ENCODE data around the gene PDE11A.

The PDE11A gene

DNA sequence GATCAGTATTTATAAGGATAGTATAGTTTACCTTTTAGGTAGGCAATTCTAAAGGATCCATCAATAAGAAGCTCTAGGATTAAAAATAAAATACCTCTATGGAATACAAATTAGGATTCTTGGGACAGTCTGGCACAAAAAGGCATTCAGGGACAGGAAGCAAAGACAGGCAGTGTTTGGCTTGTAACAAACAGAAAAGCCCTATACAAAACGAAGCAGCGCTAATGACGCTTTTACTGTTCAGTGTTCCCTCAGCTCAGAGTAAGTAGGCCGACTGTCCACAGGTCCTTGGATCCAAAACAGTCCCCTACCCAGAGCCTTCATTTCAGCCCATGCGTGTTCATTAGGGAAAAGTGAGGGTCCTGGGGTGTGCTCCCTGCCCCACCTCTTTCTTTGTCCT, 443.7 kb downstream of the PDE11A start:
- no peak for DNase-seq (ENCODE audit: low read depth)

DNA sequence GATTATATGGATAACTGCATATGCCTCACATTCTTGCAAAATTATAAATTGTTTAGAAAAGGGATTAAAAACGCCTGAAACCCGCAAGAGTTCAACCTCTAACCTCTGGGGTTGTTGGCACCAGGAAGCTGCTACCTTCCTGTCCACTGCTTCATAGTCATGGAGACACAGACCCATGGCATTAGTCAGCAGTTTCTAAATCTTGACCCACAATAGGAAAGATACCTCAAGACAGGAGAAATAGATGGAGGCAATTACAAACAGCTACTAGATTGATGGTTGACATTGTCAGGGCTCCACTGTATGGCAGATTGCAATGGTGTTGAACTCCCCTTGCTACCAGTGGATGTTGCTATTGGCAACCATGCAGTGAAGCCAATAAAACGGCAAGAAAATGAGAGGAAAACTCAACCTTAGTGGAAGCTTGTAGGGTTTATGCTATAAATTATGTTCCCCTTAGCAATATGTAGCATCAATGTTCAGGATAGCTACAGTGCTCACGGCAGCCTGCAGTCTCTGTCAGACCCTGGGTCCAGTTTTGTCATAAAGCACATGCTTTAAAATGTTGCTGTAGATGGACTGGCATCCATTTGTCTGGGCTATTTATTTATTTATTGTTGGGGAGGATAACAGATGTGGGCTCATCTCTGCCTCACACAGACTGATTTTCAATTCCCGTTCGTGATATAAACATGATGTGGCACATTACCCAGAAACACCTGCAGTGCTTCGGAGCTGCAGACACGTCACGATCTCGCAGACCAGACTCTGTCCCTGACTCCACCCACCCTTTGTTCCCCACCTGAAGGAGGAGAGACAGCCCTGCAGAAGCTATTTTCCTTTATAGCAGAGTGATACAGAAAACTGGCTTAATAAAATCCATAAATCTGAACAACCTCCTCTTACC, 446.6 kb downstream of the PDE11A start:
- DNase-seq (ENCODE audit: low read depth), result no peak

DNA sequence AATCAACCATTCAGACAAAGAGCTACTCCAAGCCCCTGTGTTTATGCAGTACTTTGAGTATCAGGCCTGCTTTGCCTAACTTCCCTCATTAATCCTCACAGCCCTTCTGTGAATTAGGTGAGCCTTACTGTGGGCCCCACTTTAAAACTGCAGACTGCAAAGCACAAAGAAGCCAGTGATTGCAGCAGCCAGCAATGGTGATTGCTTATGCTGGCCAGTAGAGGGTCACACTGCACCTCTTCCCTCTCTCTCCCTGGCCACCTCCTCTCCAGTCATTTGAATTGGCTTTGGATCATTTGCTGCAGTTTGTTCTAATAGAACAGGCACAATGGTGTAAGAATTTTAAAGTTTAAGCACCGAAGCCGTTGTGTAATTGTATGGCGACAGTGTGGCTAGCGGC, 450.1 kb downstream of the PDE11A start:
- no peak for DNase-seq (ENCODE audit: low read depth)

DNA sequence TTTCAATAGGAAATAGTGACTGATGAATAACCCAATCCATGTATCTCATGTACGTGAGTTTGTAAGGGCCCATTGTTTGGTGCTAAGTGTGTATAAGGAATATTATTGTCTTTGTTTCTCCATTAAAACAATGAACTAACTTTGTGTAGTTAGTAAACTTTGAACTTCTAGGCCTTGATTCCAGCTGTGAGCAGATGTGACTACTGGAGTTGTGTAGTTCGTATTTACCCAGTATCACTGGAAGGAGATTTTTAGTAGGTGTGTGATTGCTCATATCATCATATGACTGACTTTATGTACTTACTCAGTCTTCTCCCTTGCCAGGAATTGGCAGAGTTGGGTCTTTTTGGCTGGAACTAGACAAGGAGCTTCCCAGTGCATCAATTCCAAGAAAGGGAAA, 452.6 kb downstream of the PDE11A start:
- no peak for DNase-seq (ENCODE audit: low read depth)

DNA sequence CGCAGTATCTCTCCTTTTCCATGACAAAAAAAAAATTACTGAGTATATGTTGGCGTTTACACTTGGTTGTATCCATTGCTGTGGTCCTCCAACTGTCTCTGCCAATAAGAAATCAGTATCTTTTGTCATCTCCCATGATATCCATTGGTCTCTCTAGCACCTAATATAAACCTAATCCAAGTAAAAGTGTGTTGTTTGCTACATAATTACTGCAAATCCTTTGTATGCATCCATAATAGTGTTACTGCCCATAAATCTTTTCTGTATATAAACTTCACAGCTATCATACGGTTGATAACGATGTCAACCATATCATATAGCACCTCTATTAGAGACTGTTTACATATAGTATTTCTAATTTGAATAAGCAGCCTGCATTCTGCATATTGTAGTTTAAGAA, 453.1 kb downstream of the PDE11A start:
- no peak for DNase-seq (ENCODE audit: low read depth)

DNA sequence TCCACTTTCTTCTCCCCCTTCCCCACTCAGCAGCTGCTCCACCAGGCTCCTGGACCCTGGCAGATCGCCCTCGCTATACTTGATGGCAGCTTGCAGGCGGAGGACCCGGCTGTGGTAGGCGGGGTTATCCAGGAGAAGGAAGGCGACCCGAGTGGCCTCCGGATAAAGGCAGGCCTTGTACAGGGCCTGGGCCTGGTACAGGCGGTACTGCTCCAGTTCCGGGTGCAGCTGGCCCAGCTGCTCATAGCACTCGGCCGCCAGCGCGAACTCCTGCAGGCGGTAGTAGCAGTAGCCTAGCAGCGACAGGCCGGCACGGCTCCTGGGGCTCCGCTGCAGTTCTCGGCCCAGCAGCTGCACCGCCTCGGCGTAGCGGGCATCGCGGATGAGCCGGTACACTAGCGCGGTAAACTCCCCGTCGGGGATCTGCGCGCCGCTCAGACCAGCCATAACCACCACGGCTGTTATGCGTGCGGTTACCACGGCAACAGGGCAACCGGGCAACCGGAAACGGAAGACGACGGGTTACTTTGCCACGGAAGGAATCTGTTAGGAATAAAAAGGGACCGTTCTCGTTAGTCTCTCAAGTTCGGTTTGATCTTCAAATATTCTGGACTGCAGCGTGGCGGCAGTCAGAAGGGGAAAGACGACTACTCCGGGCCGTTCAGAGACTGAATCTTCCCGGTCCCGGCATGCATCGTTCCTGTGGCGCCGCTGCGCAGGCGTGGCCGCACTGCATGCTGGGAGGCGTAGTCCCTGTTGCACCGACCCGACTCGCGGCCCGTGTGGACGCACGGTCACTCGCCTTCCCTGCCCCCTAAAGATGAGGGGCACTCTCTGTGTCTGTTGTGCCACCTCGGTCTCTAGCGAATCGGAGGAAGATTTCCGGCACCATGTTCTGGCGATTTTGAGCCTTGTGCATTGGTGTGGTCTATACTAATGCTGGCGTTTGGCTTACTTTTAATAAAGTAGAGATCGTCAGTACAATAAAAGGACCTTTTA, 454.0 kb downstream of the PDE11A start:
- DNase-seq (ENCODE audit: low read depth), result peak; percentile 74

DNA sequence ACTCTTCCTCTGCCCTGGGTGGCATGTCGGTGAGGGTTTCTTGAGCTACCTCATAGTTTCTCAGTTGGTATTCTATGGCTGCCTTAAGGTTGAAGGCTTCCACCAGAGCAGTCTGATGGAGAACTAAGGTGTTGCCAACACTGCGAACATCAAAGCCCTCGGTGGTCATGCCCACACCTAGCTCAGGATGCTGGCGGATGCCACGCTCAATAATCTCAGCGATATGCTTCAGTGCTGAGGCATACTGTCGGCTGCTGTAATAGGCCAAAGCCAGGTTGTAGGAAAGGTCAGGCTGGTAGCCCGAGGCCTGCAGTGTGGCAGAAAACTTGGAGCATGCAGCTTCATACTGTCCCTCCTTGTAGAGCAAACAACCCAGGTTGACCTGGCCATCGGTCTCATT, 454.7 kb downstream of the PDE11A start:
- no peak for DNase-seq (ENCODE audit: low read depth)

DNA sequence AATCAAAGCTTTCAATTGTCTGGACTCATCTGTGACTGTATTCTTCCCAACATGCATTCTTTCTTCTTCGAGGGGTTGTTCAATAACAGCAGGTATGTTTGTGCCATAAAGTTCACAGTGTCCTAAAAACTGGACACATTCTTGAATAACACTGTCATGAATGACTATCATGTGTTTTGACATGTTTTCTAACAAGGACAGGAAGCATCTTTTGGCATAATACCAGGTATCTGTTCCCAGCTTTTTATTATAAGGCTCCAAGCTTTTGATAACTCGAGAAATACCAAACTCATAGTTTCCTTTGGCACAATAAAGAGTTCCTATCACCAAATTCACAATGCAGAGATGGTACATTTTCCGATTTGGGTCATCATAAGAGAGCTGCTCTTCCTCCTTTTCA, 455.8 kb downstream of the PDE11A start:
- DNase-seq (ENCODE audit: low read depth), result no peak

DNA sequence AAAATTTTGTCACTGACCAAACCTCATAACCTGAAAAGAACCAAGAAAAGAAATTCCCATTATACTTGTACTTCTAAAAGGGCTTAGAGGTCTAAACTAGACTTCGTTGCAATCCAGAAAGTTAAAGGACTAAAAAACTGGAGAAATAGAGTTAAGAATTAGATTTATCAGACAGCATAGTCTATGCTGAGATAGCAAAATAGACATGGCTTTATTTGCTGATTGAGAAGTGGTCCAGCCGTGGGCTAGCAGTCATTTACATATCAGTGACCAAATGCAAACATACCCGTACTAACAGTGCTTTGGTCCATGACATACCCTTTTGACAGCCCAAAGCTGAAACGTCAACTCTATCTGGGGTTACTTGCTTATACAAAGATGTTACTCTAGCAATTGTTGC, 456.5 kb downstream of the PDE11A start:
- DNase-seq (ENCODE audit: low read depth), result no peak

DNA sequence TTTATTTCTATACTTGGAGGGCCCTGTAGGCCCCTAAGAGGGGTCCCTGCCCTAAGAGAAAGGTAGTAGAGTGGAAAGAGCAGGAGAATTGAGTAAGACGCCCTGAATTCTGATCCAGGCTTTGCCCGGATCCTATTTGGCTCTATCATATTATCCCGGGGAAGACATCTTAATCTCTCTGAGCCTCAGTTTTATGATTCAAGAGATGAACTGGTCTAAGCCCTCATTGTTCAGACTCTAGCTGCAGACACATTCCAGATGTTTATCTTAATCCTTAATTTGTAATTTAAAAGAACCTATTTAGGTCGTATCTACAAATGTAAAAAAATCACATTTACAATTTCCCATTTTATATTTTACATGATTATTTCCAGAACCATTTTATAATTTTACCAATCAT, 459.9 kb downstream of the PDE11A start:
- no peak for DNase-seq (ENCODE audit: low read depth)

DNA sequence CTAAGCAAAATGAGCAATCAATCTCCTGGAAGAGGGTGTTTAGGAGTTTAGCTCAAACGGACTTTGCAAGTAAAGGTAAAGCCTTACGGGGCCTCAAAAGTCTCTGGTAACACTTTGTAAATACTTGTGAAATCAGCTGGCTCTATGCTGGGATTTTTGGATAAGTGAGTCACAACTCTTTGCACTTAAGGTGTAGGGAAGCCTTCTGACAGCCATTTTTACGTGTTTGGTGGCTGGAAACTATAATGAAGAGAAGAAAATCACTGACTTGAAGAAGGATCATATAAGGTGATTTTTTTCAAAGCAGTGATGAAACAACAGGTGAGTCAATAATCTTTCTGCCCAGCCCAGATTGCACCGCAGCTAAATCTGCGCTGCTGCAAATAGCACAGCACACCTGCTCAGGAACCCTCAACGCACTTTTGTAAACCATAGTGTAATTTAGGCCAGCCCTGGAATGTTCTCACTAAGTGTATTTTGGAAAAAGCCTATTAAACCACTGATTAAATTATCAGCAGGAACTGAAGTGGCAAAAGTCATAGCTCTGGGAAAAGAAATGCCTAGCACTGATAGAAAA, 461.2 kb downstream of the PDE11A start:
- no peak for DNase-seq (ENCODE audit: low read depth)

DNA sequence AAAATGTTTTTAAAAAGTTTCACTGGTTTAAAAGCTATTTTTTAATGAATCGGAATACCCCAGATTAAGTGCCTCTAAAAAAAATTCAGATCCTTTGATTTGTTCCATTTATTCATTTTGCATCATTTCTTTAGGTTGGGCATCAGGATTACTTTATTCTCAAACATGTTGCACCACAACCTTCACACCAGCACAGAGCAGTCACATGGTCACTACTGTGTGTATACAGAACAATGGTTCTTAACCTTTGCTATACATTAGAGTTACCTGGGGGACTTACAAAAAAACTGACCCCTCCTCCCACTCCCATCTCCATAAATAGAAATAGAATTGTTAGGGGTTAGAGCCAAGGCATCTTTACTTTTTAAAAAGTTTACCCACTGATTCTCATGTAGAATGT, 461.8 kb downstream of the PDE11A start:
- no peak for DNase-seq (ENCODE audit: low read depth)

DNA sequence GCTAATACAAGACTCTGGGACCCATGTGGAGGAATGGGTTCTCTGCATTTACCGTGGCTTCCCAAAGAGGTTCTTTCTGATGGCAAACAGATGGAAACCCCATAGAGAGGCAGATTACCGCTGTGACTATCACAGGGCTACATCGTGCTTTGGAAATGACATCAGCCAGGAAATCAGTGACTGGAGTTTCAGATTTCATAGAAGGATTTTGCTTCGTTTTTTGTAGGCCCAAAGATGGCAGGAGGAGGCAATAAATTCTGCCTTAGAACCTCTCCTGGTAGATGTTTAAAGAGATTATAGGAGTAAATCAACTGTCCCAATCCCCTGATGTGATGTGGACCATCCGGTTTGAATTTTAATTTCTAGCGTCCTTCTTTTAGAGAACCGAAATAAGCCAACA, 465.9 kb downstream of the PDE11A start:
- no peak for DNase-seq (ENCODE audit: low read depth)

DNA sequence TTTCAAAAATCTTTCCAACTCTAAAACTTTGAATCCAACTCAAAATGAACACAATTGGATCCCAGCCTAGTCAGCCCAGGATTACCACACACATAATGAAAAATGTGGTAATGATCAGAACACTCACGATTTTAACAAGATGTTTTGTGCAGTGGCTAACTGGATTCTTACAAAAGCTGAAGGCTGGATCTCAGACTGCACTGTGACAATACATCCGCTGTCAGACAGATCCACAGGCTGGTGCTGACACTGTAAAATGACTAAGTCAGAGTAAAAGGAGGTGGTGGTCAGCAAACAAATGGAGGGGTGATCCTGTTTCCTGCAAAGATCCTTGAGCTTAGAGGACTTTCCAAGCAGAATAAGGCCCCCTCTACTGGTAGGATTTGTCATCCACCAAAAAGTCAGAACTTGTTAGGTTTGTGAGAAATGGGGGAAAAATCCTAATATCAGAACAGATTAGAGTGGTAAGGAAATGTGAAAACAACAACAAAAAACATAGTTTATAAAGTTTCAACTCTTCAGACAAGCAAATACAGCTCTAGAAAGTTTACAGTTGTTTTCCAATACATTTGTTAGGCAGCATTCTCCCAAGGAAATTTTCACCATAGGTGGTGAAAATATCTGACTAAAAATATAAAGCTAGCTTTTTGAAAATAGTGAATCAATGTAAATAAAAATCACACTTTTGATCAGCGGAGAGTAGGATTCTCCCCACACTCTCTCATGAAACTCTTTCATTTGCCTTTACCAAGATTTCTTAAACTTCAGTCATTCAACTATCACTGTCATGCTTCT, 468.1 kb downstream of the PDE11A start:
- DNase-seq (ENCODE audit: low read depth), result no peak

DNA sequence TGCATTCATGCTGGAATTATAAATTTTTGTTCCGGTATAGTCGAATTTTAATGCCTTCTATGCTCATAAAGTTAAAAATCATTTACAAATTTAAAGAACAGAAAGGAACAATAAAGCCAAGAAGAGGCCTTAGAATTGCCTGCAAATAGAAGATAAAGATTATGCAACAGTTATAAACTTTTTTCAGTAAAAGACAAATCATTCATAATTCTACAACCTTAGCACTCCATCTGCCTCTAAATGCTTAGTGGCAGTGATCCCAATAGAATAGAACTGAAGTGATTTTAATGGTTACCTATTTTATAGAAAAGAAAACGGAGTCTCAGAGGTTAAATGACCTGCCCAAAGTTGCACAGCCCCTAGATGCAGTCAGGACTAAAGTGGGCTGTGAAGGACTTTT, 468.8 kb downstream of the PDE11A start:
- DNase-seq (ENCODE audit: low read depth), result no peak

DNA sequence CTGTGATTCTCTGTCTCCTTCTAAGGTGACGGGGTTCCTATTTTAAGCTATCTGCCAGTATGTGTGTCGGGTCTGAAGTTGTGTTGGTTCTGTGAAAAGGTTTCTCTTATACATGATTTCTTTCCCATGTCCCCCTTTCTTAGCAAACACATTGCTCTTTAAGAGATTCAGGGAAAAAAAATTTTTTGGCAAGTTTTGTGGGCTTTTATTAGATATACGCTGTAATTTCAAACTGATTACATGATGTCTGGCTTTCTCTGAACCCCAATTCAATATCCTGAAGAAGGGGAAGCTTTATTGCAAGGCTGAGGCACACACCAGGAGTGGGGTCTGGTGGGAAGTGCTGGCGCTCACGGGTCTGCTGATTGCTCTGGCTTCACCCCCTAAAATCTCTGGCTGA, 469.4 kb downstream of the PDE11A start:
- no peak for DNase-seq (ENCODE audit: low read depth)

DNA sequence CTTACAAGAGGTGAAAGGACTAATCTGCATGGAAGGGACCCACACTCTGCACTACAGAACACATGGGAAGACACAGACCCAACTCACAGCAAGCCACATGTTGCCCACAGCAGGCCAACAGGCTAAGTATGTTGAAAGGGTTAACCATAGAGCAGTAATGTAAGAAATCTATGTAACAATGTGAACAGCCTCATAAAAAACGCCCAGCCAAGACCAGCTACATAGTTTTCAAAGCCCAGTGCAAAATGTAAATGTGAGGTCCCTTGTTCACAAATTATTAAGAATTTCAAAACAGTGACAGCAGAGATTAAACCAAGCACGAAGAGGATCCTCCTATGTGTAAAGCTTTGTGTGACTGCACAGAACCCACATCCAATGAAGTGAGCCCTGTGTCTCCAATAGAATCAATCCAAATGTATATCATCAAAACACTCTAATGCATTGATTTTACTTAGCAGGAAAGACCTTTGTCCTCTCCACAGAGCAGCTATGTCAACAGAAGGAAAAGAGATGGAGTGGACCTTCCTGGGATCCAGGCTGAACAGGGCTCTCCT, 469.9 kb downstream of the PDE11A start:
- DNase-seq (ENCODE audit: low read depth), result no peak

DNA sequence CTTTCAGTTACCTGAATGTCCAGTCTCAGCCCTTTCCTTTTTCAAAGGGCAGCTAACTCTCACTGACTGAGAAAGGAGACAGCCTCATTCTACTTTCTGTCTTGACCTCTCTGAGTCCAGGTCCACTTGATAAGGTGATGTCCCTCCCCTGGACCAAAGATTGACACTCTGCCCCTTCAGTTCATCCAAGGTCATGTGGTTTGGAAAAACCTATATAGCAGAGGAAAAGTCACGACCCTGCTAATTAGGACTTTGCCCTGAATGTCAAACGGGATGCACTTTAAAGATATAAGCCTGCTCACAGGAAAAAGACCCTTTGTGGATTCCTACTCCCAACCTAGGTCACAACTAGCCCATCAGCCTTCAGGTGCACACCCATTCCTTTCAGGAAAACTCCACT, 471.7 kb downstream of the PDE11A start:
- DNase-seq (ENCODE audit: low read depth), result no peak

DNA sequence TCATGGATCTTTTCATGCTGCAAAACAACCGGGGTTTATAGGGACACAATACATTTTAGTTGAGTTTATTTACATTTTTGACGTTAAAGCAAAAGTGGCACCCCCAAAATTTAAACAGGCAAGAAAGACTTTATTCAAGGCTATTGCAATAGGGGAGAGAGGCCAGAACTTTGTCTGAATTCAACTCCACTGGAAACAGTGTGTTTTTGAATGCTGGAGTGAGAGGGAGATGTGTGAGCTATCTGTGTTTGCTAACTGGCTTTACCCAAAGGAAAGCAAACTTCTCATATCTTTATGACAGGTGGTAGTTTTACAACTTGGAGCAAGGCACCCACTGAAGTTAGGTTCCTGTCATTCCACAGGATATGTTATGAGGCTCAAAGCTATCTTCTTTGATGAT, 472.6 kb downstream of the PDE11A start:
- DNase-seq (ENCODE audit: low read depth), result no peak

DNA sequence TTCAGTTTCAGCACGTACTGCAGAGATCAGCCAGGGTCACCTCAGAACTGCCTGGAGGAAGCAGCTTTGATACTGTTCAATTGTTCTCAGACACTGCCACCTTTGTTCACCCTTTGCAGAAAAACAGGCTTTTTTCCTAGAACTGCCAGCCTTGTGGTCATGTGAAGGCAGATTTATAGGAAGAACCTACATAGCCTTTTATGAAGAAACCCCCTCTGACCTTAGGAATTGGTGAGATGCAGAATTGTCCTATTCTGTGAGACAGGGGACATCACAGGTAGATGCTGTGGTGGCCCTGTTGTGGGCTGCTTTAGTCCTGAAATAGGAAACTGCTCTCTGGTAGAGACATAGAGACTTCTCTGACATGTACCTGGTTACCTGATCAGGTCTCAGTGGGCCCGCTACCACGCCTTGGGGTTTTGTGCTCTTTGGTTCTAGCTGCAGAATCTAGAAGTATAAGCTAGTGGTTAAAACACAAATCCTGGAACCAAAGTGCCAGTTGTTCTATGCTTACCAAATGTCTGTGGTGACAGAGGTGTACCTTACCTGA, 473.4 kb downstream of the PDE11A start:
- no peak for DNase-seq (ENCODE audit: low read depth)
